ENCODE data around the gene HOXA13. TPM values are rescaled to one million over a fixed set of nuclear protein-coding genes. Genes with fewer than 3 reads are reported as not detected.

HOXA13 gene
- total RNA-seq, 1 experiment from 2014 or later, result not detected

DNA sequence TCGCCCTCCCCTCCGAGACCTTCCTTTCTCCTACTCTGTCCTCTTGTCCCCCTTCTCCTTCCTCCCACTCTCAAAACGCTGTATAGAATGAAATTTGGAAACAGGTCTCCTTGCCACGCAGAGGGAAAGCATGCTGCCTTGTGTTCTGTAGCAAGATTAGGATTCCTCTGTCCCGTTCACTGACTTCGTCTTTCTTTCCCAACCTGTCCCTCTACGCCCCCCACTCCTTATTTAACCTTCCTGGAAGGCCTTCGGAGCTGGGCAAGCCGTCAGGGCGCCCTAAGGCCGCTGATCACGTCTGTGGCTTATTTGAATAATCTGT lies 35.9 kb downstream of the HOXA13 start:
- Histone ChIP-seq H3K79me1 (ENCODE audit: insufficient read depth, low read depth, low read length, poor library complexity, severe bottlenecking) (no peaks in the 10 kb centered on the region), H2AFZ (ENCODE audit: low read length) (no peak overlapping the region), H3K9ac (ENCODE audit: extremely low read depth, insufficient read length, low read length) (no peak overlapping the region), H2BK12ac (ENCODE audit: insufficient read length, low read depth, low read length) (no peak overlapping the region), H3K79me2 (ENCODE audit: insufficient read depth, low read length) (no peaks in the 10 kb centered on the region), H3K4me2 (ENCODE audit: insufficient read depth, insufficient read length, low read length) (no peak overlapping the region), H4K91ac (ENCODE audit: insufficient read length, low read depth, low read length) (no peak overlapping the region), H3K4me1 (ENCODE audit: insufficient read depth, low read length) (no peaks in the 10 kb centered on the region), H2AK5ac (ENCODE audit: insufficient read length, low read length) (no peak overlapping the region), H3K9me3 (ENCODE audit: control insufficient read depth, low read depth, low read length) (no peaks in the 10 kb centered on the region), H2BK5ac (ENCODE audit: insufficient read length, low read length) (no peak overlapping the region), H3K14ac (ENCODE audit: insufficient read depth, low read length) (no peak overlapping the region), H4K8ac (replicated peaks; ENCODE audit: insufficient read length, low read depth, low read length) (no peak overlapping the region), H3K23me2 (ENCODE audit: insufficient read length, low read depth, low read length, poor library complexity, severe bottlenecking) (no peaks in the 10 kb centered on the region), H3K27ac (ENCODE audit: insufficient read length, low read depth, low read length) (no peak overlapping the region), H3K18ac (ENCODE audit: insufficient read length, low read depth, low read length) (no peak overlapping the region), H3K56ac (ENCODE audit: insufficient read length, low read depth, low read length) (no peak overlapping the region), H2BK15ac (ENCODE audit: low read depth, low read length) (no peak overlapping the region), H2BK20ac (ENCODE audit: low read depth, low read length, poor library complexity, severe bottlenecking) (no peak overlapping the region), H3K27me3 (ENCODE audit: insufficient read depth, low read length) (peaks cover 97% of the 10 kb centered on the region), H3K4ac (ENCODE audit: low read depth, low read length) (no peak overlapping the region), H4K20me1 (ENCODE audit: control insufficient read depth, insufficient read depth, insufficient read length) (no peaks in the 10 kb centered on the region), H4K5ac (ENCODE audit: insufficient read length, low read depth, low read length) (no peak overlapping the region), H3K23ac (ENCODE audit: insufficient read length, low read depth, low read length) (no peak overlapping the region), H2BK120ac (ENCODE audit: low read depth, low read length, poor library complexity, severe bottlenecking) (no peak overlapping the region), H3T11ph (ENCODE audit: low read length) (no peak overlapping the region)
- no CpG with 5 or more reads among the region's 12 CpGs for WGBS (ENCODE audit: extremely low coverage, insufficient read length, low lambda C conversion rate)
- Mint-ChIP-seq H3K4me3 (no peak overlapping the region; a peak in 1 of 5 replicates), H3K4me1 (peaks cover 0 to 14% of the 10 kb centered on the region in 2 experiments; a peak in 3 of 4 replicates), H3K9me3 (peaks cover 5 to 10% of the 10 kb centered on the region in 2 experiments), H3K27me3 (ENCODE audit: low read depth) (peaks cover 98% of the 10 kb centered on the region), H3K36me3 (ENCODE audit: insufficient read depth in 1 of 3, low read depth in 3 of 3) (no peaks in the 10 kb centered on the region; a peak in 1 of 7 replicates), H3K27ac (no peak overlapping the region; a peak in 1 of 7 replicates)
- no peak for TF ChIP-seq CTCF (conservative IDR thresholded peaks at IDR 0.05)
- DNase-seq, result no peak

Data from H9 (cell line).